HG03571 (cell line): ENCODE data around the gene TP53AIP1.

ENCODE experiments used
- ATAC-seq: cut with Tn5 transposase; IDR thresholded peaks from one replicate; pipeline ENCODE4 v1.9.1; 2021; ENCODE audit not compliant: unreplicated experiment

Gene TP53AIP1, protein sequence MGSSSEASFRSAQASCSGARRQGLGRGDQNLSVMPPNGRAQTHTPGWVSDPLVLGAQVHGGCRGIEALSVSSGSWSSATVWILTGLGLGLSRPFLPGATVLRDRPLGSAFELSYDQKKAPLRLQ

DNA sequence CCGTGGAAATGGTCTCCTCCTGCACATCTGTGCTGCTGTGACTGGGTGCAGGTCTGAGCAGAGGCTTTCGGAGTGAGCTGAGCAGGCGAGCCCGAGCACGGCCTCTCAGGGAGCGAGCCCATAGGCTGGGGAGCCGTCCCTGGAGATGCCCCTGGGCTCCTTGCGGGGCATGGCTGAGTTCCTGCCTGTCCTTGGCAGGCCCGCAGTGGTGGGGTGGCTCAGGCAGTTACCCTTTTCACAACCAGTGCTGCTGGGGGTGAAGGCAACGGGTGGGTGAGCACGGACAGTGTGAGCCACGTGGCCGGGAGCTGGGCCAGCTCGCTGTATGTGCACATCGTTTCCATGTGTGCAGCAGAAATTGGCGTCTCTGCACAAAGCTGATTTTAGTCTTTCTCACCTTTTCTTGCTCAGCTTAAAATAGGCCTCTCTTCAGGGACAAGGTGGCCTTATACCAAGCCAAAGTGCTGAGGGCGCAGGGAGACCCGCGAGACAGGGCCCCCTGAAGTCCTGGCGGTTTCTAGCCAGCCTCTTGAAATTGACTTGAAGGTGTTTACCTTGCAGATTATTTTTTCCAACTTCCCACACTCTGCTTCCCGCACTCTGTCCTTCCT, at the start of gene TP53AIP1:
TP53AIP1 (minus strand) TSS at position 55 of the 611 bp plus-strand sequence. CDS start 5,053 bp downstream, outside the sequence.
- no peak for ATAC-seq

DNA sequence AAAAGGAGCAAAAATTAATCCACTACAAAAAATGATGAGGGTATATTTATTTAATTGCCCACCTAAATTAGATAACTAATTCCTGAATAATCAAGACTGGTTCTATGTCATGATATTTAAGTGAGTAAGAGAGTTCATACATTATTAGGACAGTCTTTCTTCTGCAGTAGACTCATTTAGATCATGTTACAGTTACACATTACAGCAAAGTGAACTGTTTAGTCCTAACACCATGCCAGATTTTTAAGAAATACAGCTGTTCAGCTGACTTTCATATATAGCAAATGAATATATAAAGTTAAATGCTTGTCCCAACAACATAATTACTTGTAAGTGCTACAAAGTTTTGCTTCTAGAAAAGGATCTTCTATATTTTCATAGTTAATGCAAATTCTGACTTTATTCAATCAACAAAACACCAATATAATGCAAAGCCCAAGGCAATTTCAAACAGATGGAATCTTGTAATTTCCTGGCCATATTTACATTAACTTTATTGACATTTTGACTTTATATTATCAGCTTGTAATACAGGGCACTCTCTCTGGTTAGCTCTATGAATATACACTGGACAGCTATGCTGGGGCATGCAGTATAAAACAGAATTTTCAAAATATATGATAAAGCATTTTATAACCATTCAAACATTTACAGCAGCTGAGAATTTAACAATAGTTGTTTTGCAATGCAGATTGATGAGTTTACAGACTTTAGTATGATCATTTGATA, 45.7 kb upstream of the TP53AIP1 start:
- ATAC-seq = no peak

DNA sequence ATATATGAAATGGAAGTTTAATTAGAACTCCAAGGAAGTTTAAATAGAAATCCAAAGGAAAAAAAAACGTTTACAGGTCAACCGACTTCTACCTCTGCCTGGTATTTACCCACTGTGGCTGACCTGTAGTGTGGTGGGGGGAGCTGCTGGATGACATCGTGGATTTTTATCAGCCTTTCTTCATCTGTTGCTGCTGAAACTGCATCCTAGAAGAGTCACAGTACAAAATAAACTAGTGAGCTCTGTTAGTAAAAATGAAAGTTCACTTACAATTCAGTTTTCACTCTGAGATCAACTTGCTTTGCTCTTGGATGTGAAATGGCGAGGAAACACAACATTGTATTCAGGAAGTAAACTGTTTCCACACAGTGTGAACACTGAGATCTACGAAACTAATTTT, 43.2 kb upstream of the TP53AIP1 start:
- no peak for ATAC-seq

DNA sequence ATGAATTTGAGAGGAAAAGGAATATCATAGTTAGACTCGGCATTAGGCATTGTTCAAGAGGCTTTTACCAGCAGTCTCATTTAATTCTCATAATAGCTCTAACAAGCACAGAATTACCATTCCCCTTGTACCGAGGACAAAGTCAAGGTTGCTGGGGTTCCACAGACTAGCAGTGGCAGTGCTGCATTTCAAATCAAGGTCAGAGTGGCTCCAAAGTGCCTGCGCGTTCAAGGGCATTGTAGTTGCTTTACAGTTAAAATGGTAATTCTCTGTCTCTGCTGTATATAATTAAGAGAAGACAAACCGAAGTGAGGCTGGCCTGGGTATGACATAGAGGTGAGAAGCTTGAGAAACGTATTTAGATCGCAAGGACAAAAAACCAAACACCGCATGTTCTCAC, 40.4 kb upstream of the TP53AIP1 start:
- no peak for ATAC-seq

DNA sequence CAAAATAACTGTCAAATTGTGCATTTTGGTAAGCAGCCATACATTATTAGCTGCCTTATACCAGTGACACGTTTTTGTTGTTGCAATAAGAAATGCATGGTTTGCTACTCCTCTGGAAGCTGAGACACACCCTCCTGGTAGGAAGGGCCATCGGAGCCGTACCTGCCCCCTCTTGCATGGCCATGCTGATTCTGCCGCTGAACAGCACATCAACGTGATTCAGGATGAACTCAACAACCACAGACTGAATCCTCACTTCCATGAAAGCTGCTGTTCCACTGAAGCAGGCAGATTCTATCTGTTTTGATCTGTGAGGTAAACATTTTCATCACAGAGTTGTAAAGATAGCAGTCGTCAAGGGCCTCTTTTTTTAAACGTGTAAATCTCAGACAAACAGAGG, 38.6 kb upstream of the TP53AIP1 start:
- no peak for ATAC-seq

DNA sequence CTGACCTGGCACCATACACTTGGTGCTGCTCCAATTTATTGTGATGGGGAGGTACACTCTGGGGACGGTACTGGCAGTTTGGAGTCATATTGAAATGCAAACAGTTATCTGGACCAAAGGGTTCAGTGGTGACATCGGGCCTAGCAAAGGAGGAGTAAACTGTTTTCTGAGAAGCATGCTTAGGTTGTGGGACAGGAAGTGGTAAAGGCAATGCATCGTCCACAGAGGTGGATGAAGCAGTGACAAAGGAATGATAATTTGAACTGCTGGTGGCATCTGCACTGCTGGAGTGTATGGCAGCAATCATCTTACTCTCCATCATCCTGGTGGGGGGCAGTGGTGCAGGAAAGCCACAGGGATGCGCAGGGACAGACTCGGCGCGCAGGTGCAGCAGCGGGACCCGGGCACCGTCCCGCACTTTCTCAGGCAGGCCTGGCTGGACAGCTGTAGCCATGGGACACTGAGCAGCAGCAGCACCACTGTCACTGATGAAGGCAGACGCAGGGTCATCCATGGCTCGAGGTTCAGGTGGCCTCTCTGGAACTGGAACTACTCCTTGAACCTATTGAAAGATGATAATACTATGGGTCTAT, 28.0 kb upstream of the TP53AIP1 start:
- no peak for ATAC-seq

DNA sequence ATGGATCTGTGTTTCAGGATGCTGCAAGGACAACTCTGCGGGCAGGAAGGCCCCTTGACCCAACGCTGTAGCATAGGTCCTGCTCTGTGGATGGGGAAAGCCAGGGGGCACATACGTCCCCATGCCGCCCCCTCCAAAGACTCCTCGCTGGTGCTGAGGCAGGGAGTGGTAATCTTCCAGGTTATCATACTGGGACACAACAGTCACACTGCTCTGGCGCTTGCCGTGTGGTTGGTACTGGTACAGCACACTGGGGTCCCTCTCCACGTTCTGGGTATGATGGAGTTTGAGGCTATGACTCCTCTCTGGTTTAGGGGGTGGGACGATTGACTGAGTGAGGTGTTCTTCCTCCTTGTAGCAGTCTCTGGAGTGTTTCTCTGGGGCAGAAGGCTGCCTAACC, 26.2 kb upstream of the TP53AIP1 start:
- no peak for ATAC-seq

DNA sequence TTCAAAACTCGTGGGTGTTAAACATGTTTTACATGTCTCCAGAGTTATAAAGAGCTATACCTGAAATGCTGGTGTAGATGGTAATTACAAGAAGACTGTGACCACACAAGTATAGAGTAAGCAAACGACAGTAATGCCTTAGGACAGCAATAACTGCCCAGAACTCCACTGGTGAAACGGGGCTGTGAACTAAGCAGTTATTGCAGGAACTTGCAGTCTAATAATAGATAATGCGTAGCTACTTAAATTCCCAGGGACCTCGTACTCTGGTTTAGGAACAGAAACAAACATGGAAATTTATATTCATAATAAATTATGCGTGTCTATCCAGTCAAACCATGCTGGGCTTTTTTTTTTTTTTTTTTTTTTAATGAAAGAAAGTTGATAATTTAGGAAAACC, 24.9 kb upstream of the TP53AIP1 start:
- no peak for ATAC-seq

DNA sequence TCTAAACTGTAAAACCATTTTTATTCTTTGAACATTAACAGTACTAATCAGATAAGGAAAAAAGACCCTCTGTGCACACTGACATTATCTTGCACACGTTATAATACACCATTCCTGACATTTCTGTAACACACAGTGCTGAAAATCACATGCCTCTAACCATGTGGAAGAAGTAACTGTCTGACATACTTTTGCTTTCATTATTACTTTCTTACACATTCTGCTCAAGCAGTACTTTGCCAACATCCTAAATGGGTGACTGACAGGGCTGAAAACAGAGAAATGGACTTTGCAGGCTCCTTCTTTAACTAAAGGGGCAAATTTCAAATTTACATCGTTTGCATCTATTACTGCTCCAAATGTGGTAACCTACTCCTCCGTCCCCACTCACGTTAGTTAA, 22.8 kb upstream of the TP53AIP1 start:
- ATAC-seq = peak; percentile 92

DNA sequence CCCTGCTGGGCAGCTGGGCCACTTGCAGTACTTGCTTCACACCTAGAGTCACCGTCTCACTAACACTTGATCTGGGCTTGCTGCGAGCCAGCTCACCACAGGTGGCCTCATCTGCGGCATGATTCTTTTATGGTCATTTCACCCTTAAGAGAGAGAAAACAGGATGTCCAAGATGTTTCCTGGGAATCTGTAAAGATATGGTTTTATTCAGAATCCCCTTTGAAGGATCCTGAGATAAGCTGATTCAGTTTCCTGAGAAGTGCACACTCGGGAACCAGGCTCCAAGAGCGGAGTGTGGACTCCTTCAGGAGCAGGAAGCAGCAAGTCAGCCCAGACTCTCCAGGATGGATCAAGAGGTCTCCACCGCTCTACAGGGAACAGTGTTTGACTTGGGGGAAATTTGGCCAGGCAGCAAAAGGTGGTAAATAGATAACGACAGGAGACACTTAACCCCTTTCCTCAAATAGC, 21.8 kb upstream of the TP53AIP1 start:
- no peak for ATAC-seq

DNA sequence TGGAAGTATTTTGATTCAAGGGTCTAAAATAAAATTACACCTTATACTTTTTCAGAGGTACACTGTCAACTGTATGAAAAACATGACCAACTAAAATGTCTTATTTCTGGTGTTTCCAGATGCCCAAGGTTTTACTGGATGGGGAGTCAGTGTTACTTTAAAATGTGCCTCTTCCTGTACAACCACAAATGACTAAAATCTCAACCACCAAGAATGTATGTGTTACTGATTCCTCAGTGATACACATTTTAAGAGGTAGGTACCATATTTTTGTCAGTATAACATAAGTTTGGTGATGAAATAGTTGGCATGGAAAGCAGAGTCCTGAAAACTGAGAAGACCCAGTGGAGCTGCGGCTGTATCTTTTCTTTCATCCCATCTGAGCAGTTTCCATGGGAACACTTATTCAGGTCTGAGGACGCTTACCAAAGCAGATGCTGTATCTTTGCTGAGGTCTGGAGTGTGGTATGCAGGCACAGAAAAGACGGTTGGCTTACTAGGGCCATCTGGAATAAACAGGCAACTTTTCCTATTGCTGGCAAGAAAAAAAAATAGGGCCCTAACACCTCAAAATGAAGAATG, 21.2 kb upstream of the TP53AIP1 start:
- no peak for ATAC-seq

DNA sequence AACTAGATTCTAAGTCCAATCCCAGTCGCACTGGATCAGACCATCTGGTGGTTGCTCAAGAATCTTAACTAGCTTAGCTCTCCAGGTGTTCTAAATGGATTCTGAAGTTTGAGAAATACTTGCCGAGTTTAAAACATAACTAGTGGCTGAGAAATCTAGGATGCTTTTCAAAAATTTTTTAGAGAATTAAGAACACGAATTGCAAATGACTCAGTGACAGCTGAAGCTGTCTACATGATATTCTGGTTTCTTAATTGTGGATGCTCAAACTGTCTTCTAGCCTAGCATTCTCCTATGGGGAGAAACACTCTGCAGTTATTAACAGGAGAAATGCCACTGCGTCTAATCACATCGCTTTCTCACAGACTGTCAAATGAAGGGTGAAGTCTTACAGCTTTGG, 20.2 kb upstream of the TP53AIP1 start:
- ATAC-seq = no peak

DNA sequence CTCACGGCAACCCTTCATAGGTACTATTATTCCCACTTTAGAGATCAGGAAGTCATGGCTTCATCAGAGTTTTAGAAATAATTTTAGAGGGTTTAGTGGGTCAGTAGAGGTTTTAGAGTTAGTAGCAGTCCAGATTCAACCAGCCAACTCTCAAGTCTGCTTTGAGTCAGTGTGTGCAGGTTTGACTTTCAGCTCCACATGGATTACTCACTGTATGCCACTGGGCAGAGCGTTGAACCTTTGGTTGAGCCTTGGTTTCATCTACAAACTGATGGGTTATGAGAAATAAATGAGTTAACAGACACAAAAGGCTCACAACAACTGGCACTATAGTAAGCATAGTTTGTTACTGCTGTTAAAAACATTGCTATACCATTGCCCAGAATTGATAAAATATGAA, 19.0 kb upstream of the TP53AIP1 start:
- no peak for ATAC-seq

DNA sequence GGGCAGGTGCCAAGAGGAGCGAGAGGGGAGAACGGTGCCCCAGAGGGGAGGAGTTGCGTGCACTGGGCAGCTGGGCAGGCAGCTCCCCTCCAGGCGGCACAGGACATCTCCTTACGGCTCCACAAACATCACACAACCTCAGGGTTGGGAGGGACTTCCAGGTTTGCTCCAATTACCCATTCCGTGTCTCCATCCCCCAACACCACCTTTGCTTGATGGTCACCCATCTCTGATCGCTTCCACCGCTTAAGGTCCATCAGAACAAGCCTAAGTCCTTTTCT, 14.5 kb upstream of the TP53AIP1 start:
- no peak for ATAC-seq

DNA sequence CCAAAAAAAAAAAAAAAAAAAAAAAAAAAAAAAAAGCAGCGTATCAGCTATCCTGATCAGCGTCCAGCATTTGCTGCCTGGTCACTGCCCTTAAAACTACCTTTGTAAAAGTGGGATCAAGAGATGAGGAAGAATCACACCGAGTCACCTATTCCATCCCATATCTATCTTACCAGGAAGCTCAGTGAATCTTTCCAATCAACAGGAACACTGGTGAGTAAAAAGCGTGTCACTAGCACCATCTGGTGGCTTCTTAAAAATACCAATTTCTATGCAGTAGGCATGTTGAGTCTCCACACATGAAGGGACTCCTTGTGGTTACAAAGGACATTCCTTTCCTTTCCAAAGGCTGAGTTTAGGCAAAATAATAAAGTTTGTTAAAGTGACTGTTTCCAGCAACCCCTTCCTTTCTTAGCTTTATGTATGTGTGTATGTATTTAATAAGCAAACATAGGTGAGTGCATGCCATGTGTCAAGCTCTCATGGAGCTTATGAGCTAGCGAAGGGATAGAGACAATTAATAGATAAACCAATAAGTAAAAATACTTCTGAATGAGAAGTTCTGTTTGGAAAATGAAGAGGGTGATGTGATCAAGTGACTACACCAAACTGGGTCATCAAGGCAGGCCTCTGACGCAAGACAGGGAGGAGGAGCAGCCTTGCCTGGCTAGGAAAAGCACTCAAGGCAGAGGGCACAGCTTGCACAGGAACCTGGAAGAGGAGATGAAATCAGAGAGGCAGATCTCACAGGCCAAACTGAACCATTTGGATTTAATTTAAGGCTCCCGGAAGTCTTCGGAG, 13.9 kb upstream of the TP53AIP1 start:
- peak; percentile 66 for ATAC-seq

DNA sequence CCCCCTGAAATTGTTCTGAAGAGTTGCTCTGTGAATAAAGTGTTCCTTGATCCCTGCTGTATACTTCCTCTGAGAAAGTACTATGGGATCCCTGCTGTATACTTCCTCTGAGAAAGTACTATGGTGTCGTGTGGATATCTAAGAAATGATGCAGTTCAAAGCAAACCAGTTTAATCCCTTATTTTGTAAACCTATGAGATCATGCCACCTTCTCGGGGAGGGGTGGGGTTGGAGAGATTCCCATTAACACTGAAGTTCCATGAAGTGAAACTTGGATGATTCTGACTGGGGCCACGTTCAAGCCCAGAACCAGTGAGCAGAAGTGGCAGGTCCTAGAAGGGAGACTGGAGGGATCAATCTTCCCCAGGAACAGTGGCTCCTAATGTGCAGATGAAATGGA, 13.0 kb upstream of the TP53AIP1 start:
- no peak for ATAC-seq

DNA sequence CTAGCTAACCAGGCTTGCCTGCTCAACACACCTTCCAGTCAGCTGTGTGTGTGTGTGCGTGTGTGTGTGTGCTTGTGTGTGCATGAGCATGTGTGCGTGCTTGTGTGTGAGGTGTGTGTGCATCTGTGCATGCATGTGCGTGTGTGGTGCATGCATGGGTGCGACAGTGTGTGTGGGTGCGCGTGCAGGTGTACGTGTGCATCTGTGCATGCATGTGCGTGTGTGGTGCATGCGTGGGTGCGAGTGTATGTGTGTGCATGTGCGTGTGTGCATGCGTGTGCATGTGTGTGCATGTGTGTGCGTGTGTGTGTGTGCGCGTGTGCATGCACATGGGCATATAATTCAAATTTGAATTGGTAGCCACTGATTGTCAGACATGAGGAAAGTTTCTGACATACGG, 10.5 kb upstream of the TP53AIP1 start:
- no peak for ATAC-seq

DNA sequence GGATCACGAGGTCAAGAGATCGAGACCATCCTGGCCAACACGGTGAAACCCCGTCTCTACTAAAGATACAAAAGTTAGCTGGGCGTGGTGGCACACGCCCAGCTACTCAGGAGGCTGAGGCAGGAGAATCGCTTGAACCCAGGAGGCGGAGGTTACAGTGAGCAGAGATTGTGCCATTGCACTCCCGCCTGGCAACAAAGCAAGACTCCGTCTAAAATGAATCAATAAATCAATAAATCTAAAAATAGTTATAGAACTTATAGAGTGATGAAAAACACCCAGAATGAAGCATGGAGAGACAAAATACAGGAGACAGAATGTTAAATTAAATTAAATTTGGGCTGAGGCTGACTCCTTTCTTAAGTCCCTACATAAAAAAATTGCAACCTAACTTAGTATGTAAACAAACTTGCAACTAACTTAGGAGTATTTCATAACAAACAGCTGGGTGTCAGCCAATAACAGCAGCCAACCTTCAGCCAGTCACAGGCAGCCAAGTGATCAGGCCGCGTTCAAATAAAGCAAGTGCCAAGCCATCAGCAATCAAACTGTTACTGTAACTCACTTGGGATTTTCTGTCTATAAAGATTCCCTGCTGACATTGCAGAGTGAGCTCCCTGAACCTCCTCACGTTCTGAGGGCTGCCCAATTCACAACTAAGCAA, 7.3 kb upstream of the TP53AIP1 start:
- ATAC-seq = no peak

DNA sequence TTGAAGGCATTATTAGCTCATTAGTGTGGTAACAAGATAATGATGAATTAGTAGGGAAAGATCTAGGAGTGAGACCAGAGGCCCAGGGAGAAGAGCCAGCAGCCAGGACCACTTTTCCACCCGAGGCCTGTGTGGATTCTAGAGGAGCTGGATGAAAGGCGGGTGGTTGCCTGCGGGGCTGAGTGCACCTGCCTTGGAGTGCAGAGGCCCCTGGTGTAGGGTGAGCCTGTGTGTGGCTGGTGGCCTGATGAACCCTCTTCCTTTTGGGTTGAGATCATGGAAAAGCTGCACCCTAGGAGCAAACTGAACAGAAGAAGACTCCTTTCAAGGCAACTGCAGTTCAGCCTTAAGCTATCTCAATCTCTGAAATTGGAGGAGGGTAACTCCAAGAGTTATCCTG, 5.9 kb upstream of the TP53AIP1 start:
- ATAC-seq = no peak

DNA sequence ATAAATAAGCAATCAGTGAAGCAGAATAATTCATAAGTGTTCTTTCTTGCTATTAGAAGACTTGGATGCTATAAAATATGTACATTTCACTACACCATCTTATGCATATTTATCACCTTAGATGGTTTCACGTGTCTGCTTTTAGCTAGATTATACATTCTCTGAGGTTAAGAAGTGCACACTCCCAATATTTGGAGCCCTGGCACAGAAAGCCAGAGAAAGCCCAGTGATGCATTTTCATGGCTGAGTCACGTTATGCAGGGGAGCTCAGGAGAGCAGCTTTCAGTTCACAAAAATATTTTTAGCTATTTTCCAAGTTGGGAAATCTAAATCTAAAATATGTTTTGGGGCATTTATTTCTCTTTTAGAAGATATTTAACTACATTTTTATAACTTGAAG, 5.1 kb upstream of the TP53AIP1 start:
- ATAC-seq = no peak

DNA sequence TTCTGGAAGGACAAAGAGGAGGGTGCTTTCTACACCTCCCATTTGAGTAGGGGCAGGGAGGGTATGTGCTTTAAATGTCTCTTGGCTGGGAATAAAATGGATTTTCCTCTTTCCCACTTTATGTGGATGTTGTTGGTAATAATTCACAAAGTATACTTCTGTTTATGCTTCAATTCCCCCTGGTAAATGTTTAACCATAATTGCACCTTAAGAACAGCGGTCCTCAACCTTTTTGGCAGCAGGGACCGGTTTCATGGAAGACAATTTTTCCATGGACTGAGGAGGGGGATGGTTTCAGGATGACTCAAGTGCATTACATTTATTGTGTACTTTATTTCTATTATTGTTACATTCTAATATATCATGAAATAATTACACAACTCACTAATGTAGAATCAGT, 4.0 kb upstream of the TP53AIP1 start:
- ATAC-seq = no peak
